ENCODE data around the gene TRABD2B.

The TRABD2B gene

DNA sequence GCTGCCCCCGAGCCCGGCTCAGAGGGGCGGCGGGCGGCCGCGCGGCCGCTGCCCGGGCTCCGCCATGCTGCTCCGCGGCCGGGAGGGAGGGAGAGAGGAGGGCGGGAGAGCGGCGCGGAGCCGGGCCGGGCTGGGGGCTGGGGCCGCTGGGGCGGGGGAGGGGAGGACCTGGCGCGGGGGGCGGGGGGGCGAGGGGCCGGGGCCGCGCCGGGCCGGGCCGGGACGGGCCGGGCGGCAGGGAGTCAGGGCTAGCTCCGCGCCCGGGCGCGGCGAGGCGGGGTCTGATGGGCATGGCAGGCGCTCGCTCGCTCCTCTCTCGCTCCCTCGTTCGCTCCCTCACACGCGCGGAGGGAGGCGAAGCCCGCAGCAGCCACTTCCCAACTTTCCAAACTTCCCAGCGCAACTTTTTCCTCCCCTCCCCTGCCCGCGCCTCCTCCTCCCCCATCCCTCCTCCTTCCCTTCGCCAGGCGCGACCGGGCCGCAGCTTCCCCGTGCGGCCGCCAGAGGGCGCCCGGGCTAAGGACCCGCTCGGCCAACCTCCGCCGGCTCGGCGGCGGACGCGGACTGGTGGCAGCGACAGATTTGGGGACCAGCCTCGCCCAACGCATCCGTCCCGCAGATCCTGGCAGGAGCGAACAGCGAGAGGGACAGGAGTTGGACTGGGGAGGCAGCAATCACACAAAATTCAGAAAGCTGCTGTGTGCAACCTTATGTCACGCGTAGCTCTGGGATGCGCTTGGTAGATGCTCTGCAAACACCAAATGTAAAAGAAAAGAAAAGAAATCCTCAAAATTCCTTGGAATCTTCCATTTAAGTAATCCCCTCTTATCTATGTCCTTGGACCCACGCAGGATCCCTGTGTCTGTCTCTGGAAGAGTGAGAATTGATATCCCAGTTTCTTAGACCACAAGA lies at the start of gene TRABD2B:
Gene TRABD2B (minus strand): TSS at position 97 of the 912 bp plus-strand sequence.
- in situ Hi-C loops (cut with HindIII; ENCODE audit: low sequenced_read_pairs), result no loop called here

DNA sequence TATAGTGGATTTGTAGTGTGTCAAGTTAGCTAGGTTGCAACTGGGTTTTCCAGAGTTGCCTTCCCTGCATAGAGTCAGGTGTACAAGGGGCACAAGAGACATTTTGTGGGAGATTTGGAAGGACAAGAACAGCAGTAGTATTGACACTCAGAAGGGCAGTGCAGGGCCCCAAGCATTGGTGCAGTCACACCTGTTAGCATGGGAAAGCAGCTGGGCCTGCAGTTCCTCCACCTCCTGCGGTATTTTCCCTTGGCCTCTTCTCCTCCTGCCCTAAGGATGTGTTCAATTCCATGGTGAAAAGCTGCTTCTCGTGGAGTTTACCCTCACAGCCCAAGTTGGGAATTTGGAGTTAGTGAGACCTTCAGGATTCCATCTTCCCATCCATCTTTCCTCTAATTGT lies 47.1 kb upstream of the TRABD2B start:
- in situ Hi-C loops (cut with HindIII; ENCODE audit: low sequenced_read_pairs), result no loop called here

GRCh38 chr1:48043622-48044021 lies 46.4 kb upstream of the TRABD2B start:
- in situ Hi-C loops (cut with HindIII; ENCODE audit: low sequenced_read_pairs), result no loop called here

DNA sequence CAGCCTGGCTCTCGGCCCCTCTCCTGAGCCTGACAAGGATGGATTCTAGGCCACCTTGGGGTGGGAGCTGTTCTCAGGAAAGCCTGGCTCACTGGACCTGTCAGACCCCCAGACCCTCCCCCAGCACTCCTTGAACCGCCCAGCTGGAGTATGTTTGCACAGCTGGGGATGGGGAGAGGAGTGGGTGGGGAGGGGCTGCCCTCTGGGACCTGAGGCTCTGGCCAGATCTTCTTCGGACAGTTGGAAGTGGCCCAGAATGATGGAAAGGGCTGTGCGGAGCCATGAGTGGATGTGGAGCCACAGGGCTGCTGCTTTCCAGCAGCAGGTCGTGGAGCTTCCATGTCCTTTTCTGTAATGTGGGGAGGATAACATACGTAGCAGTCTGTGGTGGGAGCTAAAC lies 43.0 kb upstream of the TRABD2B start:
- in situ Hi-C loops (cut with HindIII; ENCODE audit: low sequenced_read_pairs), result no loop called here

- in situ Hi-C loops (cut with HindIII; ENCODE audit: low sequenced_read_pairs), result no loop called here
These were observed 42.2 kb upstream of the TRABD2B start for GRCh38 chr1:48039088-48040054.

DNA sequence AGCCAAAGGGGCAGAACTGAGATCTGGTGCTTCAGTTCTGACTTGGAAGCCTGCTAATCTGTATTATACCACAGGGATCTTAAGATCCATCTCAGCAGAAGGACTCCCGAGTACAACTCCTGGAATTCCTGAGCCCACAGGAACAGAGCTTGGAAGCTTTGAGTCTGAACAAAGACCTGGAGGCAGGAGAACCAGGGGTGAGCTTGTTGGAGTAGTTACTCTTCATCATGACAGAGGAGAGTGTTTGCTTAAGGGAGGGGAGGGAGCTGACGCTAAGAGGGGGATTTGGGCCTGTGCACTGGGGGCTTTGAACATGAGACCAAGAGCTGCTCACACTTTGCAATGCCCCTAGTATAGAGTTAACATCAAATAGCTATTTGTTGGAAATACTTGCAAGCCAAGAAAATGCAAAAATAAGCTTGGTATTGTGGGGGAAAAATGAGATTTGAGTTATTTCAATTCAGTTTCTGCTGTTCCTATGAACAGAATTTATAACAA lies 41.1 kb upstream of the TRABD2B start:
- in situ Hi-C loops (cut with HindIII; ENCODE audit: low sequenced_read_pairs), result no loop called here

GRCh38 chr1:48036710-48037355 lies 39.6 kb upstream of the TRABD2B start:
- in situ Hi-C loops (cut with HindIII; ENCODE audit: low sequenced_read_pairs), result no loop called here

DNA sequence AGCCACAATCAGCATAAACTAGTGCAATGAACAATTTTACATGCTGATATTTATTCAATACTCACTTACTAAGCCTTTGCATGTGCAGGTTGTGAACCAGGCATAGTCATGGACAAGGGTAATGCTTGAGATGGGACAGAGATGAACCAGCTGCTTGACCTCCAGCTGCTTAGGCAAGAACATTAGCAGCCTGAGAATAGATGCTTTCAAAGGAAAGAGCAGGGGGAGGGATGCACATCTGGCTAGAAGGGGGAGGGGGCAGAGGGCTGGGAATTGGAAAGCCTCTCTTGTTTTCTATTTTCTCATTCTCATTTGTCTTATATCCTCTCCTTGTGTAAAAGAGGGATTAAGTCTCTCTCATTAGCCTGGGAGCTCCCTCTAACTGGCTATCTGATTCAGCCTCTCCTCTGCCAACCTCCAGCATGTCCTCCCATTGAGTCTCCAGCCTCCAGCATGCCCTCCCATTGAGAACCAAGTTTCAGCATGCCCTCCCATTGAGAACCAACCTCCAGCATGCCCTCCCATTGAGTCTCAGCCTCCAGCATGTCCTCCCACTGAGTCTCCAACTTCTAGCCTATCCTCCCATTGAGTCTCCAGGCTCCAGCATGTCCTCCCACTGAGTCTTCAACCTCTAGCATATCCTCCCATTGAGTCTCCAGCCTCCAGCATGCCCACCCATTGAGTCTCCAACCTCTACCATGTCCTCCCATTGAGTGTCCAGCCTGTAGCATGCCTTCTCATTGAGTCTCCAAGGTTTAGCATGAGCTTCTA lies 38.4 kb upstream of the TRABD2B start:
- in situ Hi-C loops (cut with HindIII; ENCODE audit: low sequenced_read_pairs), result no loop called here

DNA sequence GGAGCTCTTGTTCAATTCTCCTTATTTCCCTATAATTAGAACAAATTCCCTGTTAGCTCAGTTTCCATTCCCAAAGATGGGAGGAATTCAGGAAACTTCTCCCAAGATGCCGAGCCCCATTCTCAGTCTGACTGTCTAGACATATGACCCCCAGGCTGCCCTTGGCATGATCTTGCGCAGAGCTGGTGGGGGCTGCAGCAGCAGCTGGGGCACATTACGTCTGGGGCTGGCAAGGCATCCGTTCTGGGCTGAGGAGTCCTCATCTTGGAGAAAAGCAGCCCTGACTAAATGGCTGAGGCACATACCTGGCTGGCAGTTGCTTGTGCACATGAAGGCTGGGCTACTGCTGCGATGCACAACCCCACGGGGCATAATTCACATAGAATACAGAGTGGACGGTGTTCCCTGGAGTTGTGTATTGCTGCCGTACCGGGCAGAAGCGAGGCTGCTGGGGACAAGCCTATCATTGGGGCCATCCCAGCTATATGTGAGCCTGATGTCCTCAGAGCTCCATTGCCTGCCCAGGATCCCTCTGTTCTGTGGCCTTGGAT lies 36.4 kb upstream of the TRABD2B start:
- in situ Hi-C loops (cut with HindIII; ENCODE audit: low sequenced_read_pairs), result no loop called here

DNA sequence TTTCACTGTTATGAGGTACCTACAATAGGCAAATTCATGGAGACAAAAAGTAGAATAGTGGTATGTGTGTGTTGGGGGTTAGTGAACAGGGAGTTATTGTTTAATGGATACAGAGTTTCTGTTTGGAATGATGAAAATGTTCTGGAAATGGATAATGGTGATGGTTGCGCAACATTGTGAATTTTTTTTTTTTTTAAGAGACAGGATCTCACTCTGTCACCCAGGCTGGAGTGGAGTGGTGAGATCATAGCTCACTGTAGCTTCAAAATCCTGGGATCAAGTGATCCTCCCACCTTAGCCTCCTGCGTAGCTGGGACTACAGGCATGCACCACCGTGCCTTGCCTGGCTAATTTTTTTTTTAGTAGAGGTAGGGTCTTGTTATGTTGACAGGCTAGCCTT lies 34.5 kb upstream of the TRABD2B start:
- in situ Hi-C loops (cut with HindIII; ENCODE audit: low sequenced_read_pairs), result no loop called here

GRCh38 chr1:48030696-48031365 lies 33.6 kb upstream of the TRABD2B start:
- in situ Hi-C loops (cut with HindIII; ENCODE audit: low sequenced_read_pairs), result no loop called here

DNA sequence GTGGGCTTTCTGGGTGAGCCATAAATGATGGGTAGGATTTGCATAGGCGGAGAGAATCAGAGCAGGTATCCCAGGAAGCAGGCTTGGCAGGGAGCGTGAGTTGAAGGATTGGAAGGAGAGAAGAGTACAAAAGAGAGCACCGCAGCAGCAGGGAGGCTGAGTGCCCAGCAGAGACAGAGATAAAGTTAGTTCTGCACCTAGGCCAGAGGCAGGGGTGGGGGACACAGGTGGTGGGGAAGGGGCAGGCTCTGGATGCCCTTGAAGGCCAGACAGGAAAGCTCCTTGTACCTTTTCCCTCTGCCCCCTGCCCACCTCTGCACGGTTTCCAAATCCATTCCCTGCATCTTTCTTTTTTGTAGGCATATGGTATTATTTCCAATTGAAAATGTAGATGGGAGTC lies 33.0 kb upstream of the TRABD2B start:
- in situ Hi-C loops (cut with HindIII; ENCODE audit: low sequenced_read_pairs), result no loop called here

DNA sequence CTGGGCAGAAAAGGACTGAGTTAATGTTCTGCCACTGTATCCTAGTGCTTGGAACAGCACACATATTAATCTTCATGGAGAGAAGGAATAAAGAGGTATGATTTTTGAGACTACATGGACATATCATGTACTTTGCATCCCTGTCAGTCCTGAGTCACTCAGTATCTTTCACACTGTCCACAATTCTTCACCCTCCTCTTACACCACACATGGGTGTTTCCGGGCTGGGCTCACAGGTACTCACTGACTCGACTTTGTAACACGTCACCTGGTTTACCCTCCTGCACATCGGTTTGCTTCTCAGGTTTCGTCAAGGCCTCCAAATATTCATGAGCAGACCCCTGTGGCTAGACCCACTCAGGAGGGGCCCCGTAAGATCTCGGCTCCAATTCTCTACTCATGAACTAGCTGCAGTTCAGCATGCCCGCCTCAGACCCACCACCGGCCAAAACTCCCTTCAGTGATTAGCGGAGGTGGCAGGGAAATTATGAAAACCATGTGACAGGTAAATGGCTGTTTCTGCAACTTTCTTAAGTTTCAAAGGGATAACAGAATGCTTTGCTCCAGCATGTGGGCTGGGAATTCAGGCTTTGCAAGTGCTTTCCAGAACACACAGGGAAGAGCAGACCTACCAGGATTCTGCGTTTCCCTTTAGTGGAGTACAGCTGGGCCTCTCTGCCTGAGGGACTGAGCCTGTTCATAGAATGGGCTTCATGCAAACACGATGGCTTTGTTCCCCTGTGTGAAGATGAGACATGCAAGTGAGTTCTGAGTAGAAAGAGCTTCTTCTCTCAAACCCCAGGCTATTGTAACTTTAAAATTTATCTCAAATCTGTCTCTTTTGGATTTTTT lies 31.3 kb upstream of the TRABD2B start:
- in situ Hi-C loops (cut with HindIII; ENCODE audit: low sequenced_read_pairs), result no loop called here

- in situ Hi-C loops (cut with HindIII; ENCODE audit: low sequenced_read_pairs), result no loop called here
These were observed 30.3 kb upstream of the TRABD2B start for GRCh38 chr1:48027533-48027835.

DNA sequence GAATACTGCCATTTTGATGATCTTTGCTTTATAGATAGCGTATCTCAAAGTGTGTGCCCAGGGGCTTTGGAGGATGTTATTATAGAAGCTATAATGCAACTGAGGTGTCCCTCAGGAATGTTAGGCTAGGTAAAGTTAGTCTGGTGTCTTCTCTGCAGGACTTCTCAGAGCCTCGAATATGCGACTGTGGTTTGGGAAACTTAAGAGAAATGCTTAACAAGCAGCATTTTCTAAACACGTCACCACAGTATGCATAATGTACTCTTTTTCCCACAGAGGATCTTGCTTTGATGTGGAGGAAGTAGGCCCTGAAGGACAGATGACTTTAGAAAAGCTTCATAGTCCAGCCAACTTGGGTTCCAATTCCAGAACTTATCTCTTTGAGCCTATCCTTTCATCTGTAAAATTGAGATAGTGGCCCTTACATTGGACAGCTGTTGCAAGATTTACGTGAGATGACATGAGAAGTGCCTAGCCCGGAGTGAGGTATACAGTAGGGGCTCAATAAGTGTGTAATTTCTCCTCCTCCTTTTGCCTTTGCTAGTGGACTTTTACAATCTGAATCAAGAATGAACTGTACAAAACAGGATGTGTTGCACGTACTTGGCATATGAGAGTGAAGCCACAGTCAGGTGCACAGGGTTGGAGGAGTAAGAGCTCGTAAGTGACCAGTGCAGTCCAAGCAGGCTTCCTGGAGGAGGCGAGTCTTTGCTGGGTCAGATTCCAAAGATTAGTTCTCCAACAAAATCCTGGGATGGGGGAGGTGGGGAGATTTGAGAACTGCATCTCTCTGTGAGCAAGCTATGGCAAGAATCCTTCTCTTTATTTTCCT lies 29.7 kb upstream of the TRABD2B start:
- in situ Hi-C loops (cut with HindIII; ENCODE audit: low sequenced_read_pairs), result no loop called here

- in situ Hi-C loops (cut with HindIII; ENCODE audit: low sequenced_read_pairs), result no loop called here
These were observed 29.1 kb upstream of the TRABD2B start for GRCh38 chr1:48026275-48026674.

DNA sequence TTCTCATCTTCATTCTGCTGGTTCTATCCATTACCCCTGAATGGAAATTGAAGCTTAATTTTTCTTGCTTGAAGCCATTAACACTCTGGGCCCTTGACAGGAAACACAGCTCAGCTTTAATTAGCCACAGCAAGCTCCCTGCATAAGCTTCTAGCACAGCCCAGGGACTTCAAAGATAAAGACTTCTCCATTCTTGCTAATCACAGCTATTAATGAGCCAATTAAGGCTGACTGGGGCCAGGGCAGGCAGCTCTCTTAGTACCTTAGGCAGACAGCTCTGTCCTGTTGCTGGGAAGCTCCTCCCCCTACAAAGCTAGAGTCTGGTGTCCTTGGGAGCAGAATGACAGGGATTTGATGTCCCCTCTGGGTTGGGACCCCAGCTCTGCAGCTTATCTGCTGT lies 27.9 kb upstream of the TRABD2B start:
- in situ Hi-C loops (cut with HindIII; ENCODE audit: low sequenced_read_pairs), result no loop called here

DNA sequence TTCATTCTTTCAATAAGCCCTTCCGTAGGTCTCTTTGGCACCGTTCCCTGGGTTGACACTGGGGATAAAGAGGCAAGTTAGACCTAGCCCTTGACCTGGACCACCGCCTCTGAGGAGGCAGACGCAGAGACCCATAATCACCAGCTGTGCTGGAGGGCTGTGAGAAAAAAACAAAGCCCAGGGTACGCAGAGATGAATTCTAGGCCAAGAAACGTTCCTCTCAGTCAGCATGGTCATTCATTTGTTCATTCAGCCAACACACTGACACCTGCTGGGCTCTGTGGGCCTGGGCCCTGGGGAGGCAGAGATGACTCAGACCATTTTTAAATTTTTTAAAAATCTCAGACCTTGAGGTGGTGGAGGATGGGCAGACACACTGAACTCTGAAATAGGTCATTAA lies 26.3 kb upstream of the TRABD2B start:
- in situ Hi-C loops (cut with HindIII; ENCODE audit: low sequenced_read_pairs), result no loop called here
